ENCODE measurements around the gene EIF4A2.

Gene EIF4A2

DNA sequence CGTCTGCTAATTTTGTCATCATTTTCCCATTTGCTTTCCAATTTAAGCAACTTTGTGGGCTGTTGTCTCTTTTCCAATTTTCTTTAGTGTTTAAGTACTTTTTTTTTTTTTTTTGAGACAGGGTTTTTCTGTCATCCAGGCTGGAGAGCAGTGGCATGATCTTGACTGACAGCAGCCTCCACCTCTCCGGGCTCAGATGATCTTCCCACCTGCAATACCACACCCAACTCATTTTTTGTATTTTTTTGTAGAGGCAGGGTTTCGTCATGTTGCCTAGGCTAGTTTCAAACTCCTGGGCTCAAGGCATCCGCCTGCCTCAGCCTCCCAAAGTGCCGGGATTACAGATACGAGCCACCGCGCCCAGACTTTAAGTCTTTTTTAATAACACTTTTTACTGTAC, 26.2 kb upstream of the EIF4A2 start:
- Histone ChIP-seq H4K91ac (ENCODE audit: low read depth, low read length, poor library complexity) (no peak overlapping the region), H2AK5ac (ENCODE audit: low read depth, low read length) (no peak overlapping the region), H3K79me1 (ENCODE audit: low read depth, low read length) (no peaks in the 10 kb centered on the region), H3K14ac (ENCODE audit: low read length) (no peak overlapping the region), H2BK15ac (ENCODE audit: low read length) (no peak overlapping the region), H3K36me3 (replicated peaks in 1 of 2; ENCODE audit: control insufficient read depth in 2 of 2, insufficient read depth in 2 of 2, low read length in 2 of 2) (no peaks in the 10 kb centered on the region), H3K23ac (ENCODE audit: low read depth, low read length, poor library complexity) (no peak overlapping the region), H3K9me3 (replicated peaks in 1 of 2; ENCODE audit: control insufficient read depth in 2 of 2, insufficient read depth in 1 of 2, low read depth in 1 of 2, low read length in 2 of 2) (no peaks in the 10 kb centered on the region), H2BK12ac (ENCODE audit: low read length) (no peak overlapping the region), H4K8ac (ENCODE audit: low read depth, low read length) (no peak overlapping the region), H3K4me1 (ENCODE audit: control insufficient read depth in 2 of 2, insufficient read depth in 1 of 2, low read depth in 1 of 2, low read length in 2 of 2) (peaks cover 0 to 6% of the 10 kb centered on the region in 2 donors), H3K27me3 (ENCODE audit: control insufficient read depth in 3 of 3, insufficient read depth in 3 of 3, low read depth in 1 of 3, low read length in 3 of 3) (peaks cover 0 to 11% (median 0%) of the 10 kb centered on the region in 3 experiments), H3K4me2 (ENCODE audit: insufficient read depth, low read length, poor library complexity, severe bottlenecking) (no peak overlapping the region), H3K4me3 (ENCODE audit: low read length in 2 of 2) (no peak overlapping the region), H3K18ac (ENCODE audit: low read length) (no peak overlapping the region), H3K4ac (ENCODE audit: low read length) (no peak overlapping the region), H2BK5ac (ENCODE audit: low read length) (no peak overlapping the region), H3K27ac (replicated peaks; ENCODE audit: low read length) (no peak overlapping the region), H2AFZ (ENCODE audit: low read length) (no peak overlapping the region), H2BK120ac (ENCODE audit: low read depth, low read length) (no peak overlapping the region), H3K9ac (ENCODE audit: low read depth, low read length, poor library complexity) (no peak overlapping the region)
- DNase-seq (ENCODE audit: low spot score): no peak
- WGBS, 2 donors (ENCODE audit: extremely low coverage in 2 of 2, insufficient read length in 2 of 2, insufficient replicate concordance in 1 of 2): no CpG with 5 or more reads among the region's 8 CpGs

GRCh38 chr3:186757686-186758220, 25.6 kb upstream of the EIF4A2 start:
- no peak overlapping the region for H2BK5ac ChIP-seq (ENCODE audit: low read length)
- H3K4me3 ChIP-seq (ENCODE audit: low read length in 2 of 2): no peak overlapping the region
- H3K27ac ChIP-seq (replicated peaks; ENCODE audit: low read length): no peak overlapping the region
- H3K14ac ChIP-seq (ENCODE audit: low read length): no peak overlapping the region
- no peak overlapping the region for H4K91ac ChIP-seq (ENCODE audit: low read depth, low read length, poor library complexity)
- no peak overlapping the region for H3K9ac ChIP-seq (ENCODE audit: low read depth, low read length, poor library complexity)
- H3K4ac ChIP-seq (ENCODE audit: low read length): no peak overlapping the region
- H3K9me3 ChIP-seq (replicated peaks in 1 of 2; ENCODE audit: control insufficient read depth in 2 of 2, insufficient read depth in 1 of 2, low read depth in 1 of 2, low read length in 2 of 2): no peaks in the 10 kb centered on the region
- no peak overlapping the region for H2BK15ac ChIP-seq (ENCODE audit: low read length)
- no peak overlapping the region for H4K8ac ChIP-seq (ENCODE audit: low read depth, low read length)
- H3K27me3 ChIP-seq (ENCODE audit: control insufficient read depth in 3 of 3, insufficient read depth in 3 of 3, low read depth in 1 of 3, low read length in 3 of 3): peaks cover 0 to 11% (median 0%) of the 10 kb centered on the region in 3 experiments
- no peaks in the 10 kb centered on the region for H3K36me3 ChIP-seq (replicated peaks in 1 of 2; ENCODE audit: control insufficient read depth in 2 of 2, insufficient read depth in 2 of 2, low read length in 2 of 2)
- DNase-seq (ENCODE audit: low spot score): no peak
- H2AFZ ChIP-seq (ENCODE audit: low read length): no peak overlapping the region
- H3K79me1 ChIP-seq (ENCODE audit: low read depth, low read length): no peaks in the 10 kb centered on the region
- H3K18ac ChIP-seq (ENCODE audit: low read length): no peak overlapping the region
- no peak overlapping the region for H2BK120ac ChIP-seq (ENCODE audit: low read depth, low read length)
- no CpG with 5 or more reads among the region's 8 CpGs for WGBS, 2 donors (ENCODE audit: extremely low coverage in 2 of 2, insufficient read length in 2 of 2, insufficient replicate concordance in 1 of 2)
- no peak overlapping the region for H2BK12ac ChIP-seq (ENCODE audit: low read length)
- H3K4me1 ChIP-seq (ENCODE audit: control insufficient read depth in 2 of 2, insufficient read depth in 1 of 2, low read depth in 1 of 2, low read length in 2 of 2): peaks cover 0 to 6% of the 10 kb centered on the region in 2 donors
- no peak overlapping the region for H2AK5ac ChIP-seq (ENCODE audit: low read depth, low read length)
- H3K4me2 ChIP-seq (ENCODE audit: insufficient read depth, low read length, poor library complexity, severe bottlenecking): no peak overlapping the region
- no peak overlapping the region for H3K23ac ChIP-seq (ENCODE audit: low read depth, low read length, poor library complexity)

DNA sequence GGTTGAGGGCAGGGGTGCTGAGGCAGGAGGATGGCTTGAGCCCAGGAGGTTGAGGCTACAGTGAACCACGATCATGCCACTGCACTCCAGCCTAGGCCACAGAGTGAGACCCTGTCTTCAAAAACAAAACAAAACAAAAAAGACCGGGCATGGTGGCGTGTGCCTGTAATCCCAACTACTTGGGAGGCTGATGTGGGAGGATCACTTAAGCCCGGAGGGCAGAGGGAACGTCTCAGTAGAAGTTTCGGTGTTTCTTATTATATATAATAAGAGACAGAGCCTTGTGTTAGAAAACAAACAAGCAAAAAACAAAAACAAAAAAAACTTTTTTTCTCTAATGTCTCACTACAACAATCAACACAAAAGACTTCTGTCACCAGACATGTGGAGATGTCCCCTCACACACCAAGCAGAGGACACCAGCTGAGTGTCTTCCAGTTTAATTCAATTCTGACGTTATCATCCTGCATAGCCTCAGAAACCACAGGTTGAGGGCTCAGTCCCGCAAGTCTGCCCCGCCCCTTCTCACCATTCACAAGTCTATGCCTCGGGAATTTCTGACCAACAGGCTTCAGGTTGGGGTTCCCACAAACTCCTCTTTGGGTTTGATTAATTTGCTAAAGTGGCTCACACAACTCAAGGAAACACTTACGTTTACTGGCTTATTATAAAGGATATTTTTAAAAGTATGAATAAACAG, 24.0 kb upstream of the EIF4A2 start:
- Histone ChIP-seq H2BK12ac (ENCODE audit: low read length) (no peak overlapping the region), H2AK5ac (ENCODE audit: low read depth, low read length) (no peak overlapping the region), H3K18ac (ENCODE audit: low read length) (no peak overlapping the region), H3K27me3 (ENCODE audit: control insufficient read depth in 3 of 3, insufficient read depth in 3 of 3, low read depth in 1 of 3, low read length in 3 of 3) (peaks cover 0 to 17% (median 0%) of the 10 kb centered on the region in 3 experiments), H4K91ac (ENCODE audit: low read depth, low read length, poor library complexity) (no peak overlapping the region), H3K23ac (ENCODE audit: low read depth, low read length, poor library complexity) (no peak overlapping the region), H2AFZ (ENCODE audit: low read length) (no peak overlapping the region), H3K79me1 (ENCODE audit: low read depth, low read length) (no peaks in the 10 kb centered on the region), H3K36me3 (replicated peaks in 1 of 2; ENCODE audit: control insufficient read depth in 2 of 2, insufficient read depth in 2 of 2, low read length in 2 of 2) (no peaks in the 10 kb centered on the region), H3K4me2 (ENCODE audit: insufficient read depth, low read length, poor library complexity, severe bottlenecking) (no peak overlapping the region), H4K8ac (ENCODE audit: low read depth, low read length) (no peak overlapping the region), H3K4ac (ENCODE audit: low read length) (no peak overlapping the region), H3K9me3 (replicated peaks in 1 of 2; ENCODE audit: control insufficient read depth in 2 of 2, insufficient read depth in 1 of 2, low read depth in 1 of 2, low read length in 2 of 2) (no peaks in the 10 kb centered on the region), H3K27ac (replicated peaks; ENCODE audit: low read length) (no peak overlapping the region), H2BK120ac (ENCODE audit: low read depth, low read length) (no peak overlapping the region), H3K9ac (ENCODE audit: low read depth, low read length, poor library complexity) (no peak overlapping the region), H3K4me1 (ENCODE audit: control insufficient read depth in 2 of 2, insufficient read depth in 1 of 2, low read depth in 1 of 2, low read length in 2 of 2) (peaks cover 0 to 6% of the 10 kb centered on the region in 2 donors), H2BK5ac (ENCODE audit: low read length) (no peak overlapping the region), H3K14ac (ENCODE audit: low read length) (peak overlapping the region; percentile 71), H2BK15ac (ENCODE audit: low read length) (no peak overlapping the region), H3K4me3 (ENCODE audit: low read length in 2 of 2) (no peak overlapping the region)
- no CpG with 5 or more reads among the region's 11 CpGs for WGBS, 2 donors (ENCODE audit: extremely low coverage in 2 of 2, insufficient read length in 2 of 2, insufficient replicate concordance in 1 of 2)
- DNase-seq (ENCODE audit: low spot score): no peak

DNA sequence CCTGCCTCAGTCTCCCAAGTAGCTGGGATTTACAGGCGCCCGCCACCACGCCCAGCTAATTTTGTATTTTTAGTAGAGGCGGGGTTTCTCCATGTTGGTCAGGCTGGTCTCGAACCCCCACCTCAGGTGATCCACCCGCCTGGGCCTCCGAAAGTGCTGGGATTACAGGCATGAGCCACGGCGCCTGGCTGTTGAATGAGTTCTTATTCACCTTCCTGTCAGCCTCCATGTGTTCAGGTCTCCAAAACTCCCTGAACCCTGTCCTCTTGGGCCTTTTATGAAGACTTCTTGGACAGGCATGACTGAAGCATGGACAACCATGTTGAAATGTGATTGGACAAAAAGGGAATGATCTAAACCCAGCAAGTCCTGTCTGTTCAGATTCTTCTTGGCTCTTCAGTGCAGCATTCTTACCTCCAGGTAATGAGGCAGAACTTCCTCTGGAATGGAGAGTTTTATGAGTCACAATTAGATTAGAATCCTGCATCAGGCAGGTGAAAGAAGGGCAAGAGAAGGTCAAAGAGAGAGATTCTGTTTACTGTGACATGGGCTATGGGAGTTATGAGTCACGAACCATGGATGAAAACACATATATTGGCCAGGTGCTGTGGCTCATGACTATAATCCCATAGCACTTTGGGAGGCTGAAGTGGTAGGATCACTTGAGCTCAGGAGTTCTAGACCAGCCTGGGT, 23.1 kb upstream of the EIF4A2 start:
- H2AFZ ChIP-seq (ENCODE audit: low read length): no peak overlapping the region
- no peak overlapping the region for H3K4ac ChIP-seq (ENCODE audit: low read length)
- no peak overlapping the region for H3K4me3 ChIP-seq (ENCODE audit: low read length in 2 of 2)
- H2BK15ac ChIP-seq (ENCODE audit: low read length): no peak overlapping the region
- H3K18ac ChIP-seq (ENCODE audit: low read length): no peak overlapping the region
- no peak overlapping the region for H2AK5ac ChIP-seq (ENCODE audit: low read depth, low read length)
- no peak overlapping the region for H4K8ac ChIP-seq (ENCODE audit: low read depth, low read length)
- no peak overlapping the region for H2BK120ac ChIP-seq (ENCODE audit: low read depth, low read length)
- no peak overlapping the region for H3K14ac ChIP-seq (ENCODE audit: low read length)
- no peak overlapping the region for H2BK5ac ChIP-seq (ENCODE audit: low read length)
- peaks cover 0 to 12% (median 0%) of the 10 kb centered on the region in 3 experiments for H3K27me3 ChIP-seq (ENCODE audit: control insufficient read depth in 3 of 3, insufficient read depth in 3 of 3, low read depth in 1 of 3, low read length in 3 of 3)
- H3K79me1 ChIP-seq (ENCODE audit: low read depth, low read length): no peaks in the 10 kb centered on the region
- no peak overlapping the region for H3K9ac ChIP-seq (ENCODE audit: low read depth, low read length, poor library complexity)
- no peaks in the 10 kb centered on the region for H3K36me3 ChIP-seq (replicated peaks in 1 of 2; ENCODE audit: control insufficient read depth in 2 of 2, insufficient read depth in 2 of 2, low read length in 2 of 2)
- H4K91ac ChIP-seq (ENCODE audit: low read depth, low read length, poor library complexity): no peak overlapping the region
- H3K4me2 ChIP-seq (ENCODE audit: insufficient read depth, low read length, poor library complexity, severe bottlenecking): no peak overlapping the region
- peaks cover 0 to 6% of the 10 kb centered on the region in 2 donors for H3K4me1 ChIP-seq (ENCODE audit: control insufficient read depth in 2 of 2, insufficient read depth in 1 of 2, low read depth in 1 of 2, low read length in 2 of 2)
- no peak overlapping the region for H3K27ac ChIP-seq (replicated peaks; ENCODE audit: low read length)
- H2BK12ac ChIP-seq (ENCODE audit: low read length): no peak overlapping the region
- H3K9me3 ChIP-seq (replicated peaks in 1 of 2; ENCODE audit: control insufficient read depth in 2 of 2, insufficient read depth in 1 of 2, low read depth in 1 of 2, low read length in 2 of 2): no peaks in the 10 kb centered on the region
- no peak overlapping the region for H3K23ac ChIP-seq (ENCODE audit: low read depth, low read length, poor library complexity)
- WGBS, 2 donors (ENCODE audit: extremely low coverage in 2 of 2, insufficient read length in 2 of 2, insufficient replicate concordance in 1 of 2): no CpG with 5 or more reads among the region's 10 CpGs
- DNase-seq (ENCODE audit: low spot score): no peak
